Stomach (tissue), 9 donors: ENCODE data around the gene INSIG1. TPM values are rescaled to one million over a fixed set of nuclear protein-coding genes. Genes with fewer than 3 reads are reported as not detected.

Experiments used
- DNase-seq, 2 donors: peaks; one replicate each; pipeline versions ENCODE4 v3.0.0 to v3.0.0-alpha.2; 2013 to 2019
- H3K27ac ChIP-seq, 5 donors: fragments of 200-600 bp in 4 of 5; sonication (generic) in 4 of 5; one replicate each; pipeline ENCODE4 v1.5.1; 2013 to 2019; ENCODE audit warnings: mild to moderate bottlenecking in 1 of 5, moderate library complexity in 1 of 5
- H3K27me3 ChIP-seq, 3 donors: fragments of 200-600 bp; sonication (generic); one replicate each; pipeline ENCODE4 v1.5.1; 2017 to 2019; ENCODE audit warnings: mixed run types in 1 of 3
- H3K36me3 ChIP-seq, 4 donors: fragments of 200-600 bp; sonication (generic); 1 replicate in 3 of 4; 2 replicates in 1 of 4; pipeline ENCODE4 v1.5.1; 2016 to 2019
- H3K4me1 ChIP-seq, 4 donors: fragments of 200-600 bp; sonication (generic); one replicate each; pipeline ENCODE4 v1.5.1; 2016 to 2019
- H3K4me3 ChIP-seq, 4 donors: fragments of 200-600 bp; sonication (generic) in 3 of 4; one replicate each; pipeline ENCODE4 v1.5.1; 2016 to 2019; ENCODE audit warnings: mild to moderate bottlenecking in 1 of 4
- H3K9me3 ChIP-seq, 4 donors: fragments of 200-600 bp; sonication (generic); one replicate each; pipeline ENCODE4 v1.5.1; 2016 to 2019
- EP300 ChIP-seq: sonication (generic); formaldehyde crosslinking; IDR thresholded peaks from one replicate; pipeline ENCODE4 v1.6.1; 2017; ENCODE audit warnings: antibody characterized with exemption
- POLR2A ChIP-seq, 4 donors: fragments of 450-650 bp; IDR thresholded peaks; one replicate each; pipeline ENCODE4 v1.6.1; 2016; ENCODE audit warnings: antibody characterized with exemption in 4 of 4, control low read depth in 2 of 4, mild to moderate bottlenecking in 1 of 4, moderate library complexity in 1 of 4
- POLR2AphosphoS5 ChIP-seq, 3 donors: sonication (generic); formaldehyde crosslinking; IDR thresholded peaks; one replicate each; pipeline ENCODE4 v1.6.1; 2016; ENCODE audit warnings: antibody characterized with exemption in 3 of 3
- WGBS, 5 donors: extraction: QIAGEN DNeasy Blood & Tissue Kit in 3 of 5; methylation state at CpG; one replicate each; pipeline versions ENCODE4 v1.1.5 to v1.1.7; 2013 to 2018; 5-methylcytosine and 5-hydroxymethylcytosine counted together
- intact Hi-C: fragments of 100-400 bp; cut with DNase I; formaldehyde crosslinking; loops from one replicate; pipeline ENCODE4 v1.15.1; 2023; ENCODE audit warnings: low total_unique reads
- polyA plus RNA-seq, 3 donors: library from polyadenylated mRNA; stranded (reverse); fragments of 200-250 nt; gene quantifications; one replicate each; pipeline ENCODE4 v1.2.3, GENCODE V29; 2013
- total RNA-seq, 5 donors: library from RNA; depleted of rRNA; stranded (reverse); fragments of >200 nt; gene quantifications; one replicate each; pipeline versions ENCODE4 v1.1.0 to v1.2.3, GENCODE V29; 2014 to 2016
- TF ChIP-seq, protein P1 (sequence below), 7 experiments: fragments of 450-650 bp in 4 of 7; fragments of 200-600 bp in 3 of 7; sonication (generic) in 3 of 7; IDR thresholded peaks; one replicate each; pipeline ENCODE4 v1.5.1; 2016 to 2019; ENCODE audit warnings: antibody characterized with exemption in 7 of 7, control low read depth in 2 of 7, mild to moderate bottlenecking in 1 of 7
- donor health status: healthy with polysubstance abuse.
- donor health status: Bipolar disorder and iron deficiency.
- donor health status: healthy.

Gene INSIG1
- total and polyA plus RNA-seq, 8 donors, result 9.9 to 65.2 (median 34.2) TPM

DNA sequence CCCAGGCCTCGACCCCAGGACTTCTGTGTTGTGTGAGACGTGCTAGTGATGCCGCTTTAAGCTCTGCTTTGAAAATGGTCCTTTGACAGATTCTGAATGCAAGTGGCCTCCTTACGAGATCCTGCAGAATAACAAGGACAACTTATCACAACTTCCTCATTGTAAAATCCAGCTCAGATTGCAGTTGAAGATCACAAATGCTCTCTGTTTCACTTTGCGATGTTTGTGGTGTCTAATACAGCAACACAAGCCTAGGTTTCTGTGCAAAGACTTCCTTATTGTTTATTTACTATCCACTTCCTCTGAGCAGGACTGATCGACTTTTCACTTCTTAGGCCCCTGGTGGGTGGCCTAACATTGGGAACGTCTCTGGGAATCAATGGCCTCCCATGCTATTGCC is 31.7 kb upstream of the INSIG1 start:
- Histone ChIP-seq H3K9me3 (no peaks in the 10 kb centered on the region), H3K4me3 (no peak overlapping the region), H3K27me3 (peaks cover 0 to 38% (median 6%) of the 10 kb centered on the region in 3 donors), H3K27ac (no peak overlapping the region), H3K4me1 (no peaks in the 10 kb centered on the region), H3K36me3 (no peaks in the 10 kb centered on the region)
- intact Hi-C loops, result no loop called here
- DNase-seq, result no peak
- 66 to 77% (median 72%) methylated on average over 7 of the region's 7 CpGs for WGBS, 5 donors
- TF ChIP-seq, protein P1, sequence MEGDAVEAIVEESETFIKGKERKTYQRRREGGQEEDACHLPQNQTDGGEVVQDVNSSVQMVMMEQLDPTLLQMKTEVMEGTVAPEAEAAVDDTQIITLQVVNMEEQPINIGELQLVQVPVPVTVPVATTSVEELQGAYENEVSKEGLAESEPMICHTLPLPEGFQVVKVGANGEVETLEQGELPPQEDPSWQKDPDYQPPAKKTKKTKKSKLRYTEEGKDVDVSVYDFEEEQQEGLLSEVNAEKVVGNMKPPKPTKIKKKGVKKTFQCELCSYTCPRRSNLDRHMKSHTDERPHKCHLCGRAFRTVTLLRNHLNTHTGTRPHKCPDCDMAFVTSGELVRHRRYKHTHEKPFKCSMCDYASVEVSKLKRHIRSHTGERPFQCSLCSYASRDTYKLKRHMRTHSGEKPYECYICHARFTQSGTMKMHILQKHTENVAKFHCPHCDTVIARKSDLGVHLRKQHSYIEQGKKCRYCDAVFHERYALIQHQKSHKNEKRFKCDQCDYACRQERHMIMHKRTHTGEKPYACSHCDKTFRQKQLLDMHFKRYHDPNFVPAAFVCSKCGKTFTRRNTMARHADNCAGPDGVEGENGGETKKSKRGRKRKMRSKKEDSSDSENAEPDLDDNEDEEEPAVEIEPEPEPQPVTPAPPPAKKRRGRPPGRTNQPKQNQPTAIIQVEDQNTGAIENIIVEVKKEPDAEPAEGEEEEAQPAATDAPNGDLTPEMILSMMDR (IDR thresholded peaks at IDR 0.05), result no peak
- TF ChIP-seq EP300, result no peak
- TF ChIP-seq POLR2AphosphoS5 (IDR thresholded peaks at IDR 0.05), result no peak
- TF ChIP-seq POLR2A (IDR thresholded peaks at IDR 0.05), result no peak

DNA sequence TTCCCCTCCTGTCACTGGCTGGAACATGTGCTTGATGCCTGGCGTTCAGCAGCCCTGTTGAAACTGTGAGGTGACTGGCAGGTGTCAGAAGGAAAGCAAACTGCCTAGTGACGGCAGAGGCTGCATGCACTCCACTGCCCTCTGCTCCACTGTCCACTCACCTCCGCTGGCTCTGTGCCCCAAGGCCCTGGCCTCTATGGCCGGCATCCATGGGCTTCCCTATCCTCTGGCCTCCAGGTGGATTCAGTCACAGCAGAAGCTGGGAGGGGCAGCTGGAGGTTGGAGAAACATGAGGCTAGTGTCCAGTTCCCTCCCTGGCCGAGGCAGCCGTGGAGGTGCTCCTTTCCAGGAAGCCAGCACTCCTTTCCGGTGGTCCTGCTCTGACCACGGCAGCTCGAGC is 31.2 kb upstream of the INSIG1 start:
- no peaks in the 10 kb centered on the region for H3K4me1 ChIP-seq
- WGBS, 5 donors, result 85 to 93% (median 90%) methylated on average over 9 of the region's 9 CpGs
- no peak overlapping the region for H3K27ac ChIP-seq
- H3K9me3 ChIP-seq, result no peaks in the 10 kb centered on the region
- peaks cover 0 to 33% (median 6%) of the 10 kb centered on the region in 3 donors for H3K27me3 ChIP-seq
- intact Hi-C loops, result no loop called here
- no peaks in the 10 kb centered on the region for H3K36me3 ChIP-seq
- TF ChIP-seq POLR2A (IDR thresholded peaks at IDR 0.05) (no peak), POLR2AphosphoS5 (IDR thresholded peaks at IDR 0.05) (no peak), EP300 (no peak)
- TF ChIP-seq, protein P1 (IDR thresholded peaks at IDR 0.05), result no peak
- no peak overlapping the region for H3K4me3 ChIP-seq
- DNase-seq, result no peak

DNA sequence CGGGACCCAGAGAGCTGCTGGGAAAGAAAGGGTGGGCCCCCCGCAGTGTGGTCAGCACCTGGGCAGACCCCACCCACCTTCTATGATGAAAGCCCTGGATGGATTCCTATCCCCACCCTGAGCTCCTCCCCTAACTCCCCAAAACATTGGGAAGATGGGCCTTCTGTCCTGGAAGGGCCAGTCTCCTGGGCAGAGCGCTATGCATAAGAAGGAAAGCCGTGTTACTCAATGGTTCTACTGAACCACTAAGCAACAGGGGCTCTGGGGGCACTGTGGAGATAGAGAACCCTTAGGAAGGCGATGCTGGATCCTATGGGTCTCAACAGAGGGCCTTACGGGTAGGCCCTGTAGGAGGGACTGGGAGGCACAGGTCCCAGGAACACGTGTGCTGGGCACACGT is 30.7 kb upstream of the INSIG1 start:
- Histone ChIP-seq H3K27ac (no peak overlapping the region), H3K27me3 (peaks cover 0 to 28% (median 6%) of the 10 kb centered on the region in 3 donors), H3K36me3 (no peaks in the 10 kb centered on the region), H3K9me3 (no peaks in the 10 kb centered on the region), H3K4me3 (no peak overlapping the region), H3K4me1 (no peaks in the 10 kb centered on the region)
- TF ChIP-seq EP300 (no peak), POLR2AphosphoS5 (IDR thresholded peaks at IDR 0.05) (no peak), POLR2A (IDR thresholded peaks at IDR 0.05) (no peak)
- TF ChIP-seq, protein P1 (IDR thresholded peaks at IDR 0.05), result no peak
- no peak for DNase-seq
- intact Hi-C loops, result no loop called here
- 89 to 96% (median 92%) methylated on average over 8 of the region's 8 CpGs for WGBS, 5 donors

DNA sequence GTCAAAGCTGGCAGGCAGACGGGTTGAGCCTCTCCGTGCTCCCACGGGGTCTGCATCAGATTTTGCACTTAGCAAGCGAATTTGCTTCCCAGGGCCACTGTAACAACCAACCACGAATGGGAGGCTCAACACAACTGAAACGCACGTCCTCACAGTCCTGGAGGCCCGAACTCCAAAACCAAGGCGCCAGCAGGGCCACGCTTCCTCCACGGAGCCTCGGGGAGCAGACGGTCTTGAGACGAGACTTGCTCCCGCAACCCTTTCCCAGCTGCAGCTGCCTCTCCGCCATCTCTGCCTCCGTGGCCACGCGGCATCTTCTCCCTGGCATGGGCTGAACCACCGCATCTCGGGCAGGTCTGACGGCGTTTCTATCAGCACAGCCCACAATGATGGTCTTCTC is 30.2 kb upstream of the INSIG1 start:
- Histone ChIP-seq H3K9me3 (no peaks in the 10 kb centered on the region), H3K4me3 (no peak overlapping the region), H3K27ac (no peak overlapping the region), H3K27me3 (peaks cover 0 to 25% (median 6%) of the 10 kb centered on the region in 3 donors), H3K36me3 (no peaks in the 10 kb centered on the region), H3K4me1 (no peaks in the 10 kb centered on the region)
- intact Hi-C loops, result no loop called here
- no peak for DNase-seq
- TF ChIP-seq, protein P1 (IDR thresholded peaks at IDR 0.05), result no peak
- TF ChIP-seq POLR2AphosphoS5 (IDR thresholded peaks at IDR 0.05), result no peak
- WGBS, 5 donors, result 90 to 93% (median 91%) methylated on average over 19 to 23 of the region's 23 CpGs
